Superior temporal gyrus (tissue), 1 donor: ENCODE results near the gene KBTBD12.

ENCODE experiments used
- DNase-seq: peaks from one replicate; pipeline ENCODE4 v3.0.0-alpha.2; 2016; ENCODE audit errors: extremely low spot score

The KBTBD12 gene

DNA sequence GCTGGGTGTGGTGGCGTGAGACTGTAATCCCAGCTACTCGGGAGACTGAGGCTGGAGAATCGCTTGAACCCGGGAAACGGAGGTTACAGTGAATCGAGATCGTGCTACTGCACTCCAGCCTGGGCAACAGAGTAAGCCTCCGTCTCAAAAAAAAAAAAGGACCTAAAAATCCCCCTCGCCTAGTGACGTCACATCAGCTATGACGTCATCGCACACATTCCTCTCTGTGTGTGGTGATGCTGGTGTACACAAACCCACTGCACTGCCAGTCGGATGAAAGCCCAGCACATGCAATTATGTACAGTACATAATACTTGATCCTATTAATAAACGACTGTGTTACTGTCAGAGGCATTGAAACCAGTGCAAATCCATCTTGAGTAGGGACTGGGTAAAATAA, 97.0 kb downstream of the KBTBD12 start:
- no peak for DNase-seq

DNA sequence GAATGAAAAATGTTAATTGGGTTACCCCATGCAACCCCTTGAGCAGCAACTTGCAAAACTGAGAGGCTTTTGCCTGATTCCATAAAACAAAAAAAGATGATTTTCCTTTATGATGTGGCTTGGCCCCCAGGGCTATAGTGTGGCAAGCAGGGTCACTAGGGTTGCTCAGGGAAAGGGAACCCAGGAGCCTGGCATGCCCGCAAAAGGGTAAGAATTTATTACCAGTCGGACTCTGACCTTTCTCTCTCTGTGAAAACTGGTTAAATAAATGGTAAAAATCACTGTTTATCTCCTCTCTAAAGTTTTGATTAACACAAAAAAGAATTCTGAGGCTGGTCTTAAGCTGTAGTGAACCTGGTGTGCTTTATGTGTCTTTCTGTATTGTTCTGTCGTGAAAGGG, 99.5 kb downstream of the KBTBD12 start:
- no peak for DNase-seq

DNA sequence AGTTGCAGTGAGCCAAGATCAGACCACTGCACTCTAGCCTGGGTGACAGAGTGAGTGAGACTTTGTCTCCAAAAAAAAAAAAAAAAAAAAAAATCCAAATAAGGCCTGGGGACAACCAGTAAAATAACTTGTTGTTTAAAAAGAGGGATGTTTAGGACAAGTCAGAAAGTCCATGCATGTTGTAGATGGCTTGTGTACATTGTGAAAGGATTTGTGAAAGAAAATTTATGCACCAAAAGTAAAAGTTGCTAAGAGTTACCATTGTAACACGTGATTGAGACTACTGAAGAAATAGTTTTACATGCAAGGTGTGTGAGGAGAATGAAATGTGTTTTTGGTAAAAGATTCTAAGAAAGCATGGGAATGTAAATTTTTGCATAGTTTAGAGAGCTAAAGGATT, 101.5 kb downstream of the KBTBD12 start:
- DNase-seq = no peak

DNA sequence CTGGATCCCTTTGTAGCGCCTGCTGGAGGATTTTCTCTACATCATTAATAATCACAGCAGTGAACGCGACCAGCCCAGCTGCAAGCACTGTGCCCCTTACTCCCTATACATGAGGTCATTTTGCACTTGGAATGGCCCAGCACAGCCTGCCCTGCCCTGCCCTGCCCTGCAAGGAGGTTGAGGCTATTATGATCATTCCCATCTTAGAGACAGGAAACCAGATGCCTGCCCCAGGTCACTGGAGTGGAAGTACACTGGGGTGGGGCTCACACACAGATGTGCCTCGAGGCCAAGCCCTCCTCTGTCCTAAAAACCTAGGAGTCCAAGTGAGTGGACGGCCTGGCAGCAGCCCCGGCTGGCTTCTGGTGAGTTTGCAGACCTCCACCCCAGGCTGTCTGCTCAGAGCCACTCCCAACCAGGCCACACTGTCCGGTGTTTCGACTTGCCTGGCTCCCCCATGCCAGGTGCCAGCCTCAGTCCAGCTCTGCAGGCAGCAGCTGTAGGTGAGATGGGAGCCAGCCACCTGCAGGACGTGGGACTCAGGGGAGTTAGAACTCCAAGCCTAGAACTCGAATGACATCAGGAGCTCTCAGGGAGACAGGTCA, 106.8 kb downstream of the KBTBD12 start:
- DNase-seq = no peak

DNA sequence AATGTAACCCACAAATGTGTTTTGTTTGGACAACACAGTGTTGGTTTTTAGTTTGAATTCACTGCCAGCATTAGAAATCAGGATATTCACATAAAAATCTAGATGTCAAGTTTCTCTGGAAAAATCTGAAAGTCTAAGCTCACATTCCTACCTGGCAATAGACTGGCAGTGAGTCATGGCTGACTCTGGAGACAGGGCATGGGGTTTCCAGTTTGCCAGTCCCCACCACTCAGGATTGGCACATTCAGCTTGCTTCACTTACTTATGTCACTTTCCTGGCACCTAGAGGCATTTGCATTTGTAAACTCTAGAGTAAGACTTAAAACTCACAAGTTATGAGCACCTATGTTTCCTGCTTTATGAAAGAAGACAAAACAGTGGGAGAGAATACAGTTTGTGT, 118.1 kb downstream of the KBTBD12 start:
- DNase-seq = no peak

DNA sequence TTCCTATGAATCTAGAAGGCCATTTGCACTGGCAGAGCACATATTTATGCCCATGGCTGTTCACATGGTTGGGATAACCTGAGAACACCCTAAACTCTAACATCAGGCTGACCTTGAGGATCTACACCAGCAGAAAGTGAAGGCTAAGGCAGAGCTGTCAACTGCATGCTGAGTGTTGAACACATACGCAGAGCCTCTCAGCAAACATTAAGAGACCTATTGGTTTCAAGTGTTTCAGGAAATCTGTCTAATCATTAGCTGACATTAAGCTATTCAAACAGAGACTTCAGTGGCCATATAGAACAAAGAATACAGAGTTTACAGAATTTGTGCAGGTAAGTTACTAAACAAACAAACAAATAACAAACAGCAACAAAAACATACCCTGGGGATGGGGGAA, 121.1 kb downstream of the KBTBD12 start:
- DNase-seq = no peak
